ENCODE results near the gene STK24.

DNA sequence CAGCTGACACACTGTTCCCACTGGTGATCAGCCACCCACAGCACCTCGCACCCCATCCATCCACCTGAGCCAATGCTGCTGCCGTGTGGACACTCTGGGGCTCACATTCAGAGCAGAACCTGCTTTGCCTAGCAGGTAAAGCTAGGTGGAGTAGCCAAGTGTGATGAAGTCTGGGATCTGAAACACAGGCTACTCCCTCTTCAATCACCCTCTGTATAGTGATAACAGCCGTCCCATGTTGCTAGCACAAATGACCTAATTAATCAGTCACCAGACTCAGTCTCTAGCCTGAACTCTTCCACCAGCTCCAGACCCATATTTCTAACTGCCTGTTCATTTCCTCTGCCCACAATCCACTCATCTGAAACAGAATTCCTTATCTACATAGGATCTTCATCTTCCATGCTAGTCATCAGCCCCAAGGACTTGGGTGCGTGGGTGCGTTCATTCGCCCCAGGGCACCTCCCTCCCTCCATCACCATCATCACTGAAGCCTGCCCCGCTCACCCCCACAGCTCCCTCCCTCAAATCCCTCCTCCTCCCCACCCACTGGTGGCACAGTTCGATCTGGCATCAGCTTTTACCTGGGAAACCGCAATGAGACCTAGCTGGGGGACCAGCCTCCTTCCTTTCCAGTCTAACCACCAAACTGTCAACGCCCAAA is 19.8 kb downstream of the STK24 start:
- no peak for TF ChIP-seq CTCF (conservative IDR thresholded peaks at IDR 0.05; ENCODE audit: low read length)
- TF ChIP-seq EZH2phosphoT487 (IDR thresholded peaks at IDR 0.05; ENCODE audit: borderline replicate concordance, low read depth, low read length) = no peak

Data from OCI-LY7 (cell line).